ENCODE measurements around the gene PSMG1.

- TF ChIP-seq CTCF (IDR thresholded peaks at IDR 0.05) (no peak), ZFX (IDR thresholded peaks at IDR 0.05; ENCODE audit: borderline replicate concordance) (no peak)
These were observed 51.5 kb downstream of the PSMG1 start for GRCh38 chr21:39131791-39132190.

Data from 22Rv1 (cell line).